HepG2 (cell line): ENCODE measurements around the gene SECTM1. TPM values are rescaled to one million over a fixed set of nuclear protein-coding genes. Genes with fewer than 3 reads are reported as not detected.

Source experiments
- CBX2 ChIP-seq, 2 experiments: fragments of 200-600 bp in 1 of 2; sonication (generic); formaldehyde crosslinking in 1 of 2; IDR thresholded peaks; 2 replicates each; pipeline versions ENCODE4 v1.7.0 to v1.8.1; 2018 to 2022; ENCODE audit warnings: low read depth in 2 of 2, low read length in 1 of 2, mild to moderate bottlenecking in 1 of 2, missing genetic modification reagents in 1 of 2
- CEBPB ChIP-seq: IDR thresholded peaks from 2 replicates; pipeline ENCODE4 v1.6.1; 2011; ENCODE audit warnings: low read depth, low read length, improper control_type of control experiment, borderline replicate concordance
- ELF4 ChIP-seq: sonication (generic); formaldehyde crosslinking; IDR thresholded peaks from 2 replicates; pipeline ENCODE4 v1.5.0; 2020; ENCODE audit warnings: missing genetic modification reagents, mild to moderate bottlenecking, moderate library complexity, borderline replicate concordance
- HOXA5 ChIP-seq: sonication (generic); formaldehyde crosslinking; IDR thresholded peaks from 2 replicates; pipeline ENCODE4 v1.4.0; 2020; ENCODE audit warnings: missing genetic modification reagents
- JUND ChIP-seq: sonication (generic); formaldehyde crosslinking; IDR thresholded peaks from 2 replicates; pipeline ENCODE4 v1.8.0; 2022; ENCODE audit warnings: mild to moderate bottlenecking, missing genetic modification reagents
- KDM4B ChIP-seq: sonication (generic); formaldehyde crosslinking; IDR thresholded peaks from 2 replicates; pipeline ENCODE4 v1.4.0; 2020; ENCODE audit warnings: missing genetic modification reagents
- RAD51 ChIP-seq: fragments of 450-650 bp; IDR thresholded peaks from 2 replicates; pipeline ENCODE4 v1.6.1; 2016; ENCODE audit warnings: borderline replicate concordance
- SATB2 ChIP-seq: sonication (generic); formaldehyde crosslinking; IDR thresholded peaks from 2 replicates; pipeline ENCODE4 v1.5.0; 2020; ENCODE audit warnings: missing genetic modification reagents
- SNAI1 ChIP-seq: sonication (generic); formaldehyde crosslinking; IDR thresholded peaks from 2 replicates; pipeline ENCODE4 v1.5.0; 2020; ENCODE audit warnings: mild to moderate bottlenecking, missing genetic modification reagents, borderline replicate concordance
- SP4 ChIP-seq: sonication (generic); formaldehyde crosslinking; IDR thresholded peaks from 2 replicates; pipeline ENCODE4 v1.8.1; 2023; ENCODE audit warnings: mild to moderate bottlenecking, missing genetic modification reagents
- SRY ChIP-seq: sonication (generic); formaldehyde crosslinking; IDR thresholded peaks from 2 replicates; pipeline ENCODE4 v1.8.0; 2022; ENCODE audit warnings: mild to moderate bottlenecking, missing genetic modification reagents
- THYN1 ChIP-seq: sonication (generic); formaldehyde crosslinking; IDR thresholded peaks from 2 replicates; pipeline ENCODE4 v1.8.1; 2023; ENCODE audit warnings: low read depth, mild to moderate bottlenecking, moderate library complexity, missing genetic modification reagents, borderline replicate concordance
- ZNF709 ChIP-seq: sonication (generic); formaldehyde crosslinking; IDR thresholded peaks from 2 replicates; pipeline ENCODE4 v1.5.0; 2020; ENCODE audit warnings: mild to moderate bottlenecking, missing genetic modification reagents
- ZNF746 ChIP-seq: sonication (generic); formaldehyde crosslinking; IDR thresholded peaks from 2 replicates; pipeline ENCODE4 v1.8.0; 2022; ENCODE audit warnings: mild to moderate bottlenecking, missing genetic modification reagents
- ZNF775 ChIP-seq: sonication (generic); formaldehyde crosslinking; IDR thresholded peaks from 2 replicates; pipeline ENCODE4 v1.4.0; 2020; ENCODE audit warnings: missing genetic modification reagents, mild to moderate bottlenecking, moderate library complexity, borderline replicate concordance
- ZNF83 ChIP-seq: sonication (generic); formaldehyde crosslinking; IDR thresholded peaks from 2 replicates; pipeline ENCODE4 v1.4.0; 2020; ENCODE audit warnings: missing genetic modification reagents, mild to moderate bottlenecking, borderline replicate concordance
- polyA plus RNA-seq, 8 experiments: library from polyadenylated mRNA; depleted of rRNA in 3 of 8; stranded (reverse) in 7 of 8; unstranded in 1 of 8; fragments of >200 nt; fragmentation: Illumina TruSeq in 4 of 8; extraction: Trizol in 4 of 8; gene quantifications; 2 replicates each; pipeline versions ENCODE4 v1.2.1 to v1.2.3, GENCODE V29; 2011 to 2016; ENCODE audit warnings: low read depth in 4 of 8, missing spikeins in 1 of 8, mixed read lengths in 1 of 8; ENCODE audit not compliant: insufficient read depth in 1 of 8
- total RNA-seq, 5 experiments: library from RNA; depleted of rRNA; stranded (reverse); fragments of >200 nt; fragmentation: Illumina TruSeq; extraction: Trizol; gene quantifications; 2 replicates each; pipeline ENCODE4 v1.2.3, GENCODE V29; 2016; ENCODE audit warnings: low read depth in 1 of 5
- TF ChIP-seq, protein P1 (sequence below): sonication (generic); formaldehyde crosslinking; IDR thresholded peaks from 2 replicates; pipeline ENCODE4 v1.4.0; 2020; ENCODE audit warnings: missing genetic modification reagents, low read depth, mild to moderate bottlenecking, borderline replicate concordance
- TF ChIP-seq, protein P2 (sequence below): sonication (generic); formaldehyde crosslinking; IDR thresholded peaks from 2 replicates; pipeline ENCODE4 v1.5.1; 2020; ENCODE audit warnings: missing genetic modification reagents, mild to moderate bottlenecking, borderline replicate concordance
- TF ChIP-seq, protein P3 (sequence below): sonication (generic); formaldehyde crosslinking; IDR thresholded peaks from 2 replicates; pipeline ENCODE4 v1.8.0; 2022; ENCODE audit warnings: missing genetic modification reagents, mild to moderate bottlenecking, moderate library complexity, borderline replicate concordance
- TF ChIP-seq, protein P4 (sequence below), 2 experiments: sonication (generic) in 1 of 2; formaldehyde crosslinking in 1 of 2; IDR thresholded peaks; 2 replicates each; pipeline versions ENCODE4 v1.4.0 to v1.6.1; 2018 to 2020; ENCODE audit warnings: missing genetic modification reagents in 2 of 2, borderline replicate concordance in 1 of 2, low read depth in 1 of 2, mild to moderate bottlenecking in 1 of 2, missing biosample characterization in 1 of 2
- TF ChIP-seq, protein P5 (sequence below): sonication (generic); formaldehyde crosslinking; IDR thresholded peaks from 2 replicates; pipeline ENCODE4 v1.8.1; 2023; ENCODE audit warnings: mild to moderate bottlenecking, missing genetic modification reagents, borderline replicate concordance

SECTM1 gene
- total and polyA plus RNA-seq, 2 of the 13 experiments (the other 11 are each of a cell fraction or from before 2014, with no cell fraction given) = 3.5 to 5.3 TPM

DNA sequence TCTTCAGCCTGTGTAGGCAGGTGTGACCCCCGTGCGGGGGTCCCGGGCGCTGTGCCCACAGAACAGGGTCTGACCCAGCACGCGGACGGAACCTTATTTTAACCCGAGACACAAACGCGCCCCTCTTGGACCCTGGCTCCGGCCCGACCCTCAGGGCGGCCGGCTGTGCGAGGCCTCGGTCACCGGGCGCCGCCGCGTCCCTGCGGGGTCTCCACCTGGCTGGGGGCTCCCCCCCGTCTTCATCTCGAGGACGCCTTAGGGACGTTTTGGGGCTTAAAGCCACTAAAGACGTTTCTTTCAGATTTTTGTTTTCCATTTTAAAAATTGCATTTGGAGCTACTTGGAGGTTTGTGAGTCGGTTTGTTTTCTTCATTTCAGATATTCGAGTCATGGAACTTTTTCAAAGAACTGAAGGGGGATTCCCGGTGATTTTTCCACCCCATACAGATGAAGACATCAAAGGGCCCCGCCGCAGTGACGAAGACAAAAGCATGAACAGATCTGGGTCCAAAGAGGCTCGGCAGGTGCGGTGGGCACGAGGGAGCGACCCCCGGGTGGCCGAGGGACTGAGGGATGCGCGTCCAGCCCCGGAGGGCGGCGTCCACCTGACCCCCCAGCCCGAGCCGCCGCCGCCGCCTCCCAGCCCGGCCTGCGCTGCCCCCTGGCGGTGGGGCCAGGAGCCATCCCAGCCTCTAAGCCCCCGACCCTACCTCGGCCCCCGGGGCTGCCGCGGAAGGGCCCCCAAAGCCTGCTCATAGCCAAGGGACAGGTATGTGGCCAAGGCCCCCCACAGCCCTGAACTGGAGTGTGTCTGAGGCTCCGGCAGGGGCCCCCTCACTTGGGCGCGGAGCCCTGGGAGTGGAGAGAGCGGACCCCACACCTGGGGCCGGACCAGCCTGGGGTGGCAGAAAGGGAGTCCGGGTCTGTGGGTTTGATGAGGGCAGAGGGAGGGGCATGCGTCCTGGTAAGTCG, 12.3 kb downstream of the SECTM1 start (continued):
- TF ChIP-seq SNAI1 (CRISPR knock-in tag) = no peak
- TF ChIP-seq CBX2 (IDR thresholded peaks at IDR 0.05; ENCODE audit: low read depth, low read length) = no peak
- TF ChIP-seq CBX2 (CRISPR knock-in tag; IDR thresholded peaks at IDR 0.05; ENCODE audit: low read depth) = no peak
- peak; percentile 57; the same call in 1 of the 2 replicates for TF ChIP-seq SP4 (CRISPR knock-in tag)
- no peak for TF ChIP-seq ELF4 (CRISPR knock-in tag)
- TF ChIP-seq JUND (CRISPR knock-in tag) = 0 out of 2 replicates have a peak, but pooled peaks have one; percentile 13
- TF ChIP-seq CEBPB = no peak
- TF ChIP-seq, protein P1, sequence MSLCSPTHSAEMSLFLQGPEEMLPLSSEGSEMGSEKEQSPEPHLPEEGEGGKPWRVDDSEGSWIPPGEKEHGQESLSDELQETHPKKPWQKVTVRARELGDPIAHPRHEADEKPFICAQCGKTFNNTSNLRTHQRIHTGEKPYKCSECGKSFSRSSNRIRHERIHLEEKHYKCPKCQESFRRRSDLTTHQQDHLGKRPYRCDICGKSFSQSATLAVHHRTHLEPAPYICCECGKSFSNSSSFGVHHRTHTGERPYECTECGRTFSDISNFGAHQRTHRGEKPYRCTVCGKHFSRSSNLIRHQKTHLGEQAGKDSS (CRISPR knock-in tag) = no peak
- TF ChIP-seq, protein P2, sequence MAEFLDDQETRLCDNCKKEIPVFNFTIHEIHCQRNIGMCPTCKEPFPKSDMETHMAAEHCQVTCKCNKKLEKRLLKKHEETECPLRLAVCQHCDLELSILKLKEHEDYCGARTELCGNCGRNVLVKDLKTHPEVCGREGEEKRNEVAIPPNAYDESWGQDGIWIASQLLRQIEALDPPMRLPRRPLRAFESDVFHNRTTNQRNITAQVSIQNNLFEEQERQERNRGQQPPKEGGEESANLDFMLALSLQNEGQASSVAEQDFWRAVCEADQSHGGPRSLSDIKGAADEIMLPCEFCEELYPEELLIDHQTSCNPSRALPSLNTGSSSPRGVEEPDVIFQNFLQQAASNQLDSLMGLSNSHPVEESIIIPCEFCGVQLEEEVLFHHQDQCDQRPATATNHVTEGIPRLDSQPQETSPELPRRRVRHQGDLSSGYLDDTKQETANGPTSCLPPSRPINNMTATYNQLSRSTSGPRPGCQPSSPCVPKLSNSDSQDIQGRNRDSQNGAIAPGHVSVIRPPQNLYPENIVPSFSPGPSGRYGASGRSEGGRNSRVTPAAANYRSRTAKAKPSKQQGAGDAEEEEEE (CRISPR knock-in tag) = no peak
- TF ChIP-seq, protein P3, sequence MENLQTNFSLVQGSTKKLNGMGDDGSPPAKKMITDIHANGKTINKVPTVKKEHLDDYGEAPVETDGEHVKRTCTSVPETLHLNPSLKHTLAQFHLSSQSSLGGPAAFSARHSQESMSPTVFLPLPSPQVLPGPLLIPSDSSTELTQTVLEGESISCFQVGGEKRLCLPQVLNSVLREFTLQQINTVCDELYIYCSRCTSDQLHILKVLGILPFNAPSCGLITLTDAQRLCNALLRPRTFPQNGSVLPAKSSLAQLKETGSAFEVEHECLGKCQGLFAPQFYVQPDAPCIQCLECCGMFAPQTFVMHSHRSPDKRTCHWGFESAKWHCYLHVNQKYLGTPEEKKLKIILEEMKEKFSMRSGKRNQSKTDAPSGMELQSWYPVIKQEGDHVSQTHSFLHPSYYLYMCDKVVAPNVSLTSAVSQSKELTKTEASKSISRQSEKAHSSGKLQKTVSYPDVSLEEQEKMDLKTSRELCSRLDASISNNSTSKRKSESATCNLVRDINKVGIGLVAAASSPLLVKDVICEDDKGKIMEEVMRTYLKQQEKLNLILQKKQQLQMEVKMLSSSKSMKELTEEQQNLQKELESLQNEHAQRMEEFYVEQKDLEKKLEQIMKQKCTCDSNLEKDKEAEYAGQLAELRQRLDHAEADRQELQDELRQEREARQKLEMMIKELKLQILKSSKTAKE (CRISPR knock-in tag) = no peak
- TF ChIP-seq RAD51 = no peak
- no peak for TF ChIP-seq SATB2 (CRISPR knock-in tag)
- TF ChIP-seq, protein P4, sequence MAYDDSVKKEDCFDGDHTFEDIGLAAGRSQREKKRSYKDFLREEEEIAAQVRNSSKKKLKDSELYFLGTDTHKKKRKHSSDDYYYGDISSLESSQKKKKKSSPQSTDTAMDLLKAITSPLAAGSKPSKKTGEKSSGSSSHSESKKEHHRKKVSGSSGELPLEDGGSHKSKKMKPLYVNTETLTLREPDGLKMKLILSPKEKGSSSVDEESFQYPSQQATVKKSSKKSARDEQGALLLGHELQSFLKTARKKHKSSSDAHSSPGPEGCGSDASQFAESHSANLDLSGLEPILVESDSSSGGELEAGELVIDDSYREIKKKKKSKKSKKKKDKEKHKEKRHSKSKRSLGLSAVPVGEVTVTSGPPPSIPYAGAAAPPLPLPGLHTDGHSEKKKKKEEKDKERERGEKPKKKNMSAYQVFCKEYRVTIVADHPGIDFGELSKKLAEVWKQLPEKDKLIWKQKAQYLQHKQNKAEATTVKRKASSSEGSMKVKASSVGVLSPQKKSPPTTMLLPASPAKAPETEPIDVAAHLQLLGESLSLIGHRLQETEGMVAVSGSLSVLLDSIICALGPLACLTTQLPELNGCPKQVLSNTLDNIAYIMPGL (CRISPR knock-in tag; IDR thresholded peaks at IDR 0.05; ENCODE audit: borderline replicate concordance in 1 of 2, low read depth in 1 of 2) = peak; percentile 73 to 86; a peak in 3 of 4 replicates
- no peak for TF ChIP-seq ZNF83 (CRISPR knock-in tag)
- no peak for TF ChIP-seq ZNF709 (CRISPR knock-in tag)
- TF ChIP-seq, protein P5, sequence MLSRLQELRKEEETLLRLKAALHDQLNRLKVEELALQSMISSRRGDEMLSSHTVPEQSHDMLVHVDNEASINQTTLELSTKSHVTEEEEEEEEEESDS = no peak
- TF ChIP-seq KDM4B (CRISPR knock-in tag) = no peak
- peak; percentile 46 for TF ChIP-seq ZNF746
- no peak for TF ChIP-seq THYN1 (CRISPR knock-in tag)
- TF ChIP-seq ZNF775 (CRISPR knock-in tag) = no peak
- no peak for TF ChIP-seq HOXA5 (CRISPR knock-in tag)
- TF ChIP-seq SRY = no peak
